Stimulated activated CD8-positive, alpha-beta memory T cell treated with anti-CD3 and anti-CD28 coated beads, Interleukin-15, amount 100 ng/mL, for 4 hours (primary cell): ENCODE measurements around the gene SPIC.

Source experiments
- DNase-seq, 2 donors: peaks; one replicate each; pipeline ENCODE4 v3.0.0-alpha.2; 2020; ENCODE audit warnings: low read depth in 2 of 2

SPIC gene

GRCh38 chr12:101527682-101528081 lies 52.5 kb downstream of the SPIC start:
- DNase-seq: no peak

- no peak for DNase-seq
Measured at GRCh38 chr12:101536069-101536674, 61.0 kb downstream of the SPIC start.
